ENCODE data around the gene SLC9A7.

The SLC9A7 gene

GRCh38 chrX:46645614-46646013 is 113.3 kb downstream of the SLC9A7 start:
- TF ChIP-seq CTCF (IDR thresholded peaks at IDR 0.05; ENCODE audit: low read length): no peak
- TF ChIP-seq EZH2 (optimal IDR thresholded peaks at IDR 0.05; ENCODE audit: low read depth, low read length): no peak
- TF ChIP-seq EZH2phosphoT487 (IDR thresholded peaks at IDR 0.05; ENCODE audit: low read length): no peak
- no peak for DNase-seq

GRCh38 chrX:46643636-46644035 is 115.3 kb downstream of the SLC9A7 start:
- Histone ChIP-seq H3K36me3 (replicated peaks; ENCODE audit: insufficient read depth, low read length) (no peaks in the 10 kb centered on the region), H3K4me3 (ENCODE audit: low read length) (no peak overlapping the region), H3K4me2 (ENCODE audit: low read depth, low read length) (no peak overlapping the region), H3K9me3 (replicated peaks; ENCODE audit: insufficient read depth, low read length) (no peaks in the 10 kb centered on the region), H3K9me2 (replicated peaks; ENCODE audit: insufficient read depth, low read length) (no peaks in the 10 kb centered on the region), H3K4me1 (ENCODE audit: low read length) (peaks cover 3% of the 10 kb centered on the region; the same call in 1 of the 2 replicates), H3K9ac (ENCODE audit: low read length) (no peak overlapping the region), H4K20me1 (ENCODE audit: insufficient read depth, low read length) (no peaks in the 10 kb centered on the region), H3K27ac (ENCODE audit: low read length) (no peak overlapping the region), H3K79me2 (ENCODE audit: low read length) (no peaks in the 10 kb centered on the region), H3K27me3 (replicated peaks; ENCODE audit: insufficient read depth, low read length) (no peaks in the 10 kb centered on the region), H2AFZ (ENCODE audit: low read length) (no peak overlapping the region), H3F3A (ENCODE audit: insufficient read depth, low read length) (no peaks in the 10 kb centered on the region)
- DNase-seq: no peak
- TF ChIP-seq CTCF (IDR thresholded peaks at IDR 0.05; ENCODE audit: low read length) (no peak), EZH2 (optimal IDR thresholded peaks at IDR 0.05; ENCODE audit: low read depth, low read length) (no peak), EZH2phosphoT487 (IDR thresholded peaks at IDR 0.05; ENCODE audit: low read length) (no peak)

More at GRCh38 chrX:46645614-46646013, 113.3 kb downstream of the SLC9A7 start:
- Histone ChIP-seq H3K79me2 (ENCODE audit: low read length) (no peaks in the 10 kb centered on the region), H3K27ac (ENCODE audit: low read length) (no peak overlapping the region), H3K4me3 (ENCODE audit: low read length) (no peak overlapping the region), H2AFZ (ENCODE audit: low read length) (no peak overlapping the region), H3F3A (ENCODE audit: insufficient read depth, low read length) (no peaks in the 10 kb centered on the region), H3K4me1 (ENCODE audit: low read length) (peaks cover 3% of the 10 kb centered on the region; the same call in 1 of the 2 replicates), H4K20me1 (ENCODE audit: insufficient read depth, low read length) (no peaks in the 10 kb centered on the region), H3K36me3 (replicated peaks; ENCODE audit: insufficient read depth, low read length) (no peaks in the 10 kb centered on the region), H3K4me2 (ENCODE audit: low read depth, low read length) (no peak overlapping the region), H3K27me3 (replicated peaks; ENCODE audit: insufficient read depth, low read length) (no peaks in the 10 kb centered on the region), H3K9me3 (replicated peaks; ENCODE audit: insufficient read depth, low read length) (no peaks in the 10 kb centered on the region), H3K9ac (ENCODE audit: low read length) (no peak overlapping the region), H3K9me2 (replicated peaks; ENCODE audit: insufficient read depth, low read length) (no peaks in the 10 kb centered on the region)

- Histone ChIP-seq H3K9me3 (replicated peaks; ENCODE audit: insufficient read depth, low read length) (no peaks in the 10 kb centered on the region), H3F3A (ENCODE audit: insufficient read depth, low read length) (no peaks in the 10 kb centered on the region), H3K4me1 (ENCODE audit: low read length) (peaks cover 3% of the 10 kb centered on the region; the same call in 1 of the 2 replicates), H3K27ac (ENCODE audit: low read length) (no peak overlapping the region), H3K27me3 (replicated peaks; ENCODE audit: insufficient read depth, low read length) (no peaks in the 10 kb centered on the region), H3K79me2 (ENCODE audit: low read length) (no peaks in the 10 kb centered on the region), H4K20me1 (ENCODE audit: insufficient read depth, low read length) (no peaks in the 10 kb centered on the region), H3K9me2 (replicated peaks; ENCODE audit: insufficient read depth, low read length) (no peaks in the 10 kb centered on the region), H2AFZ (ENCODE audit: low read length) (no peak overlapping the region), H3K4me3 (ENCODE audit: low read length) (no peak overlapping the region), H3K9ac (ENCODE audit: low read length) (no peak overlapping the region), H3K36me3 (replicated peaks; ENCODE audit: insufficient read depth, low read length) (no peaks in the 10 kb centered on the region), H3K4me2 (ENCODE audit: low read depth, low read length) (no peak overlapping the region)
- peak; percentile 53 for DNase-seq
- TF ChIP-seq EZH2 (optimal IDR thresholded peaks at IDR 0.05; ENCODE audit: low read depth, low read length) (no peak), CTCF (IDR thresholded peaks at IDR 0.05; ENCODE audit: low read length) (peak; percentile 48), EZH2phosphoT487 (IDR thresholded peaks at IDR 0.05; ENCODE audit: low read length) (no peak)
Measured at GRCh38 chrX:46642145-46642544, 116.8 kb downstream of the SLC9A7 start.

Measured in MM.1S (cell line).